ENCODE measurements around the gene BPHL. TPM values are rescaled to one million over a fixed set of nuclear protein-coding genes. Genes with fewer than 3 reads are reported as not detected.

BPHL gene
- total and polyA plus RNA-seq, 2 of the 4 experiments (the other 2 are of a cell fraction), result 14.7 to 16.3 TPM

GRCh38 chr6:3176562-3177355 is 58.2 kb downstream of the BPHL start:
- Histone ChIP-seq H2AFZ (replicated peaks; ENCODE audit: low read length, poor library complexity) (peak overlapping the region; percentile 73), H2AK9ac (replicated peaks; ENCODE audit: low read depth, low read length, poor library complexity) (peak overlapping the region; percentile 15), H2BK15ac (ENCODE audit: low read depth, low read length) (no peak overlapping the region; the same call in 2 of the 3 replicates), H3K4me1 (ENCODE audit: control insufficient read depth, insufficient read depth, low read length) (no peaks in the 10 kb centered on the region), H3K4ac (ENCODE audit: low read depth, low read length) (no peak overlapping the region), H3K4me3 (ENCODE audit: insufficient read depth, low read depth, low read length) (no peak overlapping the region), H2AK5ac (ENCODE audit: low read depth, low read length) (0 out of 2 replicates have a peak overlapping the region, but pooled peaks have one; percentile 18), H4K8ac (ENCODE audit: low read depth in 2 of 2, low read length in 2 of 2) (no peak overlapping the region), H3K9me1 (ENCODE audit: insufficient read depth, low read length) (0 out of 2 replicates have a peak, but pooled peaks cover 3% of the 10 kb centered on the region), H3K56ac (ENCODE audit: extremely low read depth, insufficient read depth, low read length) (no peak overlapping the region), H3K18ac (ENCODE audit: low read depth, low read length) (no peak overlapping the region), H3K4me2 (ENCODE audit: low read depth, low read length) (no peak overlapping the region), H4K20me1 (ENCODE audit: insufficient read depth, low read length) (no peaks in the 10 kb centered on the region), H2BK5ac (ENCODE audit: low read depth, low read length, poor library complexity, severe bottlenecking) (no peak overlapping the region), H2BK120ac (ENCODE audit: low read depth, low read length) (no peak overlapping the region), H3K36me3 (ENCODE audit: control insufficient read depth, insufficient read depth, low read length) (no peaks in the 10 kb centered on the region), H3K9ac (ENCODE audit: low read depth, low read length) (no peak overlapping the region), H3K79me1 (ENCODE audit: low read depth in 1 of 2, low read length in 2 of 2) (no peaks in the 10 kb centered on the region), H3K14ac (replicated peaks; ENCODE audit: low read depth, low read length) (peak overlapping the region; percentile 14; the same call in 1 of the 2 replicates), H3K27ac (ENCODE audit: insufficient read depth, low read length) (no peak overlapping the region), H4K5ac (ENCODE audit: low read depth, low read length) (no peak overlapping the region), H3K27me3 (ENCODE audit: control insufficient read depth, insufficient read depth, low read length) (peaks cover 3% of the 10 kb centered on the region; the same call in 1 of the 2 replicates), H4K91ac (ENCODE audit: insufficient read depth, low read depth, low read length) (no peak overlapping the region), H3K9me3 (ENCODE audit: control insufficient read depth, insufficient read depth, low read length) (no peaks in the 10 kb centered on the region), H2BK20ac (ENCODE audit: low read depth, low read length) (0 out of 2 replicates have a peak overlapping the region, but pooled peaks have one; percentile 3), H3K23ac (ENCODE audit: low read depth, low read length) (no peak overlapping the region)
- DNase-seq, result peak; percentile 98
- 91% methylated on average over 7 of the region's 22 CpGs; no CpG with 5 or more reads in 1 of the 2 experiments for WGBS, 2 experiments (ENCODE audit: extremely low coverage in 2 of 2, insufficient read length in 1 of 2)
- POLR2A ChIA-PET (ENCODE audit: unreplicated experiment), result no interaction called here
- ATAC-seq (ENCODE audit: low read depth), result peak; percentile 97
- 0 out of 2 replicates have a peak, but pooled peaks have one; percentile 17 for TF ChIP-seq BHLHE40 (IDR thresholded peaks at IDR 0.05; ENCODE audit: low read depth, low read length)
- TF ChIP-seq USF2 (IDR thresholded peaks at IDR 0.05; ENCODE audit: low read depth, low read length), result no peak
- TF ChIP-seq SMC3 (IDR thresholded peaks at IDR 0.05; ENCODE audit: low read depth, low read length), result no peak
- no peak for TF ChIP-seq RFX5 (IDR thresholded peaks at IDR 0.05; ENCODE audit: low read depth, low read length)
- TF ChIP-seq RCOR1 (IDR thresholded peaks at IDR 0.05; ENCODE audit: insufficient replicate concordance, low read length), result no peak
- peak; percentile 94 for TF ChIP-seq CEBPB (IDR thresholded peaks at IDR 0.05; ENCODE audit: low read depth, low read length)
- peak; percentile 94 for TF ChIP-seq FOS (IDR thresholded peaks at IDR 0.05; ENCODE audit: low read depth, low read length)
- no peak for TF ChIP-seq CTCF (conservative IDR thresholded peaks at IDR 0.05; ENCODE audit: low read depth, low read length)
- BruUV-seq (replicated peaks), result no TSS peak
- in situ Hi-C loops (cut with MboI; ENCODE audit: low sequenced_read_pairs) (no loop called here), dilution Hi-C loops (cut with HindIII; ENCODE audit: low sequenced_read_pairs, unreplicated experiment) (no loop called here), intact Hi-C loops (cut with micrococcal nuclease) (no loop called here)
- CTCF ChIA-PET, result interaction anchor here (0.6 kb wide), 2 partner anchors 37 to 53 kb away, joined by 3 read pairs; no protein-coding TSS in a partner anchor

Data from IMR-90 (cell line).